Mesothelial cell of epicardium (in vitro differentiated cells): ENCODE measurements around the gene PRDM5. TPM values are rescaled to one million over a fixed set of nuclear protein-coding genes. Genes with fewer than 3 reads are reported as not detected.
"Not testable (repeated sequence)": the region's sequence is repeated elsewhere in the genome, so short reads cannot be mapped to it uniquely, and the experiment has no call there.

Source experiments
- DNase-seq, 2 experiments: peaks; one replicate each; pipeline ENCODE4 v3.0.0; 2021; ENCODE audit warnings: low spot score in 2 of 2; ENCODE audit not compliant: unreplicated experiment in 2 of 2
- H3K27ac Mint-ChIP-seq: 2 replicates; pipeline ENCODE4 v1.8.0; 2021; ENCODE audit warnings: mixed read lengths
- H3K27me3 Mint-ChIP-seq: 2 replicates; pipeline ENCODE4 v1.8.0; 2021; ENCODE audit warnings: low read depth, mixed read lengths
- H3K36me3 Mint-ChIP-seq: 2 replicates; pipeline ENCODE4 v1.8.0; 2021; ENCODE audit warnings: mixed read lengths
- H3K4me1 Mint-ChIP-seq: 2 replicates; pipeline ENCODE4 v1.8.0; 2021; ENCODE audit warnings: mixed read lengths
- H3K4me3 Mint-ChIP-seq: 2 replicates; pipeline ENCODE4 v1.8.0; 2021; ENCODE audit warnings: mild to moderate bottlenecking, moderate library complexity, mixed read lengths
- H3K9me3 Mint-ChIP-seq: 2 replicates; pipeline ENCODE4 v1.8.0; 2021; ENCODE audit warnings: mixed read lengths
- CTCF ChIP-seq: fragments of 200-600 bp; sonication (generic); IDR thresholded peaks from one replicate; pipeline ENCODE4 v1.5.0; 2021; ENCODE audit warnings: antibody characterized with exemption; ENCODE audit not compliant: unreplicated experiment
- total RNA-seq: library from RNA; stranded (reverse); gene quantifications from 3 replicates; pipeline ENCODE4 v1.2.1, GENCODE V29; 2021

Gene PRDM5
- total RNA-seq, 1 donor from 2014 or later: 30.2 TPM

- Mint-ChIP-seq H3K9me3 (no peaks in the 10 kb centered on the region), H3K4me3 (no peak overlapping the region), H3K27ac (no peak overlapping the region), H3K36me3 (no peaks in the 10 kb centered on the region), H3K27me3 (peaks cover 9% of the 10 kb centered on the region), H3K4me1 (peaks cover 3% of the 10 kb centered on the region)
- no peak for DNase-seq
- TF ChIP-seq CTCF: no peak
These were observed 268.5 kb downstream of the PRDM5 start for GRCh38 chr4:120653804-120654573.

DNA sequence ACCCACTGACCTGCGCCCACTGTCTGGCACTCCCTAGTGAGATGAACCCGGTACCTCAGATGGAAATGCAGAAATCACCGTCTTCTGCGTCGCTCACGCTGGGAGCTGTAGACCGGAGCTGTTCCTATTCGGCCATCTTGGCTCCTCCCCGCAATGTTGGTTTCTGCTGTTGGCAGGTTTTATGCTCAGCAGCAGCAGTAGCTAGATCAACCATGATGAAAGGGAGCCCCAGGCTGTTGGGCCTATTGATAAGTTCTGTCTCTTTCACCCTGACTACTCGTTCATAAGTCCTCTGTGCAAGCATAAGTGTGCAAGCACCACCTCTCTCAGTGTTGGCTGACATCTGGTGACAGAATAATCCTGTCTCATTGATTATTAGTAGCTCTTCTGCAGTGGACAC, 274.2 kb downstream of the PRDM5 start:
- H3K4me3 Mint-ChIP-seq: peak overlapping the region; percentile 6
- DNase-seq, H3K27me3 Mint-ChIP-seq: not testable (repeated sequence)

More for the DNA sequence above, 274.2 kb downstream of the PRDM5 start:
- H3K4me1 Mint-ChIP-seq, H3K36me3 Mint-ChIP-seq, H3K27ac Mint-ChIP-seq, H3K9me3 Mint-ChIP-seq: not testable (repeated sequence)

Other genes with a start within 250 kb of the PRDM5 start
- gene NDNF, start 149.8 kb upstream of the PRDM5 start, total RNA-seq: 8.6 to 10.1 TPM (median 9.9 TPM) in 3 replicates
- 0.27 to 0.51 TPM (median 0.27 TPM) in 3 replicates for gene TNIP3, start 241.6 kb upstream of the PRDM5 start, total RNA-seq